PC-9 (cell line): ENCODE measurements around the gene MKKS. TPM values are rescaled to one million over a fixed set of nuclear protein-coding genes. Genes with fewer than 3 reads are reported as not detected.
"Not testable (repeated sequence)": the region's sequence is repeated elsewhere in the genome, so short reads cannot be mapped to it uniquely, and the experiment has no call there.

Experiments used
- BruUV-seq: library from RNA; stranded (reverse); fragments of 400-500 nt; replicated peaks from 2 replicates; lab custom pipeline; 2021; lab: Mats Ljungman, UMichigan
- CTCF ChIA-PET: fragments of 300-600 bp; sonication (Branson Sonifier 250); formaldehyde crosslinking; loops from one replicate; lab custom pipeline; 2022; ENCODE audit warnings: antibody characterized with exemption; lab: Charles Lee
- POLR2A ChIA-PET: fragments of 300-600 bp; sonication (Branson Sonifier 250); formaldehyde crosslinking; loops from one replicate; lab custom pipeline; 2022; ENCODE audit warnings: antibody characterized with exemption; ENCODE audit not compliant: unreplicated experiment; lab: Charles Lee
- DNase-seq, 2 experiments: peaks; one replicate each; pipeline versions ENCODE4 v3.0.0 to v3.0.0-alpha.2; 2015 to 2022; ENCODE audit warnings: mixed read lengths in 1 of 2
- H2AFZ ChIP-seq: fragments of 200-600 bp; sonication (generic); 2 replicates; pipeline ENCODE4 v1.8.1; 2017; ENCODE audit warnings: antibody characterized with exemption
- H3F3A ChIP-seq: fragments of 200-600 bp; sonication (generic); 2 replicates; pipeline ENCODE4 v1.8.1; 2017; ENCODE audit warnings: antibody characterized with exemption, mild to moderate bottlenecking, low read depth; ENCODE audit not compliant: insufficient read depth
- H3K27ac ChIP-seq: fragments of 200-600 bp; sonication (generic); 2 replicates; pipeline ENCODE4 v1.6.1; 2016; ENCODE audit warnings: mixed run types
- H3K27me3 ChIP-seq: fragments of 200-600 bp; sonication (generic); 2 replicates; pipeline ENCODE4 v1.6.1; 2016; ENCODE audit warnings: low read depth, mixed run types; ENCODE audit not compliant: insufficient read depth
- H3K36me3 ChIP-seq: fragments of 200-600 bp; sonication (generic); 2 replicates; pipeline ENCODE4 v1.6.1; 2016; ENCODE audit warnings: low read depth, mixed run types
- H3K4me1 ChIP-seq: fragments of 200-600 bp; sonication (generic); replicated peaks from 2 replicates; pipeline ENCODE4 v1.6.1; 2016; ENCODE audit warnings: mixed run types; ENCODE audit not compliant: insufficient read depth
- H3K4me2 ChIP-seq: fragments of 200-600 bp; sonication (generic); 2 replicates; pipeline ENCODE4 v1.6.1; 2017; ENCODE audit warnings: mixed run types
- H3K4me3 ChIP-seq: fragments of 200-600 bp; sonication (generic); 2 replicates; pipeline ENCODE4 v1.6.1; 2016; ENCODE audit warnings: mixed run types
- H3K79me2 ChIP-seq: fragments of 200-600 bp; sonication (generic); 2 replicates; pipeline ENCODE4 v1.6.1; 2017; ENCODE audit warnings: low read depth, mixed run types
- H3K9me2 ChIP-seq: fragments of 200-600 bp; sonication (generic); 2 replicates; pipeline ENCODE4 v1.8.1; 2017; ENCODE audit warnings: mild to moderate bottlenecking; ENCODE audit not compliant: insufficient read depth
- H3K9me3 ChIP-seq: fragments of 200-600 bp; sonication (generic); 2 replicates; pipeline ENCODE4 v1.8.1; 2016; ENCODE audit warnings: low read depth; ENCODE audit not compliant: insufficient read depth
- H4K20me1 ChIP-seq: fragments of 200-600 bp; sonication (generic); 2 replicates; pipeline ENCODE4 v1.8.1; 2017; ENCODE audit not compliant: insufficient read depth
- CTCF ChIP-seq: fragments of 200-600 bp; sonication (generic); conservative IDR thresholded peaks from 2 replicates; pipeline ENCODE4 v1.6.1; 2017; ENCODE audit warnings: mixed run types, antibody characterized with exemption, mild to moderate bottlenecking, moderate library complexity
- EZH2 ChIP-seq: fragments of 200-600 bp; sonication (generic); IDR thresholded peaks from 2 replicates; pipeline ENCODE4 v1.8.0; 2017; ENCODE audit warnings: antibody characterized with exemption, low read depth
- intact Hi-C: fragments of 100-400 bp; cut with micrococcal nuclease; formaldehyde crosslinking; loops from one replicate; pipeline ENCODE4 v1.10.0; 2022; ENCODE audit not compliant: unreplicated experiment
- total RNA-seq: library from RNA; stranded (reverse); gene quantifications from 2 replicates; pipeline ENCODE4 v1.2.3, GENCODE V29; 2021

Gene MKKS
- total RNA-seq, 1 experiment from 2014 or later, result 15.2 TPM

GRCh38 chr20:10398834-10399369 lies 35.1 kb downstream of the MKKS start:
- H2AFZ ChIP-seq, result no peak overlapping the region
- DNase-seq, result no peak
- CTCF ChIA-PET, result no interaction called here
- no peaks in the 10 kb centered on the region for H3K36me3 ChIP-seq
- TF ChIP-seq EZH2 (no peak), CTCF (no peak)
- H4K20me1 ChIP-seq, result no peaks in the 10 kb centered on the region
- H3K4me2 ChIP-seq, result no peak overlapping the region
- BruUV-seq, result no TSS peak
- no peaks in the 10 kb centered on the region for H3F3A ChIP-seq
- no peak overlapping the region for H3K27ac ChIP-seq
- intact Hi-C loops, result no loop called here
- H3K27me3 ChIP-seq, result no peaks in the 10 kb centered on the region
- H3K9me2 ChIP-seq, result no peaks in the 10 kb centered on the region
- no peaks in the 10 kb centered on the region for H3K79me2 ChIP-seq
- H3K4me3 ChIP-seq, result no peak overlapping the region
- no peaks in the 10 kb centered on the region for H3K4me1 ChIP-seq
- no peaks in the 10 kb centered on the region for H3K9me3 ChIP-seq
- POLR2A ChIA-PET, result no interaction called here

DNA sequence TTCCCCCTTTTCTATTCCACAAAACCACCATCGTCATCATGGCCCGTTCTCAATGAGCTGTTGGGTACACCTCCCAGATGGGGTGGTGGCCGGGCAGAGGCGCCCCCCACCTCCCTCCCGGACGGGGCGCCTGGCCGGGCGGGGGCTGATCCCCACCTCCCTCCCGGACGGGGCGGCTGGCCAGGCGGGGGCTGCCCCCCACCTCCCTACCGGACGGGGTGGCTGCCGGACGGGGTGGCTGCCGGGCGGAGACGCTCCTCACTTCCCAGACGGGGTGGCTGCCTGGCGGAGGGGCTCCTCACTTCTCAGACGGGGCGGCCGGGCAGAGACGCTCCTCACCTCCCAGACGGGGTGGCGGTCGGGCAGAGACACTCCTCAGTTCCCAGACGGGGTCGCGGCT lies 39.3 kb downstream of the MKKS start:
- BruUV-seq, H3K27ac ChIP-seq, H3K9me2 ChIP-seq, CTCF ChIA-PET, H3K27me3 ChIP-seq, H3K79me2 ChIP-seq, H2AFZ ChIP-seq, H3K4me3 ChIP-seq, H3K4me2 ChIP-seq, H3F3A ChIP-seq, intact Hi-C loops, H3K4me1 ChIP-seq, H4K20me1 ChIP-seq, H3K9me3 ChIP-seq, DNase-seq, H3K36me3 ChIP-seq, POLR2A ChIA-PET: not testable (repeated sequence)

GRCh38 chr20:10390709-10391108 lies 43.3 kb downstream of the MKKS start:
- no peak overlapping the region for H3K4me3 ChIP-seq
- H3K27ac ChIP-seq, result no peak overlapping the region
- no TSS peak for BruUV-seq
- H2AFZ ChIP-seq, result no peak overlapping the region
- no peak for TF ChIP-seq CTCF
- TF ChIP-seq EZH2, result no peak
- no peaks in the 10 kb centered on the region for H3K36me3 ChIP-seq
- H4K20me1 ChIP-seq, result no peaks in the 10 kb centered on the region
- H3K79me2 ChIP-seq, result no peaks in the 10 kb centered on the region
- H3K9me3 ChIP-seq, result no peaks in the 10 kb centered on the region; the same call in 1 of the 2 replicates
- no peaks in the 10 kb centered on the region for H3K4me1 ChIP-seq
- no peak for DNase-seq
- ChIA-PET CTCF (no interaction called here), POLR2A (interaction anchor here (0.7 kb wide), 1 partner anchor 356 kb away, joined by 12 read pairs; no protein-coding TSS in a partner anchor)
- H3K9me2 ChIP-seq, result no peaks in the 10 kb centered on the region
- H3K27me3 ChIP-seq, result no peaks in the 10 kb centered on the region
- H3K4me2 ChIP-seq, result no peak overlapping the region
- H3F3A ChIP-seq, result no peaks in the 10 kb centered on the region
- intact Hi-C loops, result no loop called here

DNA sequence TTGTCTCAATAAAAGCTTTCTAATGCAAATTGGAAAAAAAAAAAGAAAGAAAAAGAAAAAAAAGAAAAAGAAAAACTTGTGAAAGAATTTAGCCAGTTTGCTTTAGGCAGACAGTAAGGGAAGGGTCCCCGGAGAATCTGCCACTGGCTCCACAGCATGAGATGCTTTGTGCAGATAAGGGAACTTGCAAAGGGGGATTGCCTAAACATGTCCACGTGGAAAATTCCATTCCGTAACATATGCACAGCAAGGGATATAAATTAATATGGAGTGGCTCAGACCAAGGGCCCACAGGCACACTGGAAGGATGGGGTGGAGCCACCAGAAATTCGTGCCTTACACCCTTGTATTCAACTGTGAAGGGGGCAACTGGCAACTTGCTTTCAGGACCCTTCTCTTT lies 45.4 kb downstream of the MKKS start:
- ChIA-PET POLR2A (no interaction called here), CTCF (interaction anchor here (0.7 kb wide), 1 partner anchor 1944 kb away, joined by 4 read pairs; no protein-coding TSS in a partner anchor)
- Histone ChIP-seq H3K9me2 (no peaks in the 10 kb centered on the region; the same call in 1 of the 2 replicates), H3K4me2 (no peak overlapping the region), H3K79me2 (no peaks in the 10 kb centered on the region), H3K27me3 (no peaks in the 10 kb centered on the region), H3F3A (no peaks in the 10 kb centered on the region), H3K27ac (no peak overlapping the region), H3K4me3 (no peak overlapping the region), H3K9me3 (no peaks in the 10 kb centered on the region; the same call in 1 of the 2 replicates), H4K20me1 (no peaks in the 10 kb centered on the region), H3K4me1 (no peaks in the 10 kb centered on the region), H3K36me3 (no peaks in the 10 kb centered on the region), H2AFZ (no peak overlapping the region)
- TF ChIP-seq EZH2 (no peak), CTCF (no peak)
- intact Hi-C loops, result no loop called here
- no peak for DNase-seq
- no TSS peak for BruUV-seq
